Heart left ventricle (tissue), 16 donors: ENCODE data around the gene ZNF223. TPM values are rescaled to one million over a fixed set of nuclear protein-coding genes. Genes with fewer than 3 reads are reported as not detected.

Experiments used
- ATAC-seq, 4 donors: fragments of 200-7000 bp; cut with Tn5 transposase; one replicate each; pipeline ENCODE4 v1.9.1; 2020 to 2022; ENCODE audit warnings: moderate library complexity in 4 of 4, mild to moderate bottlenecking in 3 of 4, moderate number of reproducible peaks in 1 of 4
- DNase-seq, 5 donors: peaks; one replicate each; pipeline ENCODE4 v3.0.0-alpha.2; 2020
- H3K27ac ChIP-seq, 12 donors: fragments of 200-600 bp; sonication (generic) in 4 of 12; one replicate each; pipeline versions ENCODE4 v1.5.0 to v1.8.0; 2016 to 2022; ENCODE audit warnings: mild to moderate bottlenecking in 2 of 12
- H3K27me3 ChIP-seq, 9 donors: fragments of 200-600 bp; sonication (generic) in 2 of 9; one replicate each; pipeline versions ENCODE4 v1.5.1 to v1.8.0; 2016 to 2022; ENCODE audit warnings: mild to moderate bottlenecking in 3 of 9
- H3K36me3 ChIP-seq, 9 donors: fragments of 200-600 bp; sonication (generic) in 2 of 9; one replicate each; pipeline versions ENCODE4 v1.5.0 to v1.8.0; 2018 to 2022; ENCODE audit warnings: mild to moderate bottlenecking in 2 of 9
- H3K4me1 ChIP-seq, 12 donors: fragments of 200-600 bp; sonication (generic) in 4 of 12; one replicate each; pipeline versions ENCODE4 v1.5.0 to v1.8.0; 2016 to 2022; ENCODE audit warnings: mild to moderate bottlenecking in 3 of 12
- H3K4me3 ChIP-seq, 12 donors: fragments of 200-600 bp; sonication (generic) in 4 of 12; one replicate each; pipeline versions ENCODE4 v1.5.0 to v1.8.0; 2017 to 2022; ENCODE audit warnings: mild to moderate bottlenecking in 9 of 12, moderate library complexity in 4 of 12
- H3K9me3 ChIP-seq, 12 donors: fragments of 200-600 bp; sonication (generic) in 4 of 12; one replicate each; pipeline versions ENCODE4 v1.5.0 to v1.8.0; 2016 to 2022; ENCODE audit warnings: mild to moderate bottlenecking in 1 of 12
- CTCF ChIP-seq, 12 donors: fragments of 200-600 bp; sonication (generic) in 4 of 12; IDR thresholded peaks; one replicate each; pipeline versions ENCODE4 v1.5.0 to v1.8.0; 2018 to 2022; ENCODE audit warnings: antibody characterized with exemption in 12 of 12, mild to moderate bottlenecking in 5 of 12
- POLR2A ChIP-seq, 2 donors: fragments of 450-650 bp; IDR thresholded peaks; one replicate each; pipeline ENCODE4 v1.6.1; 2017; ENCODE audit warnings: antibody characterized with exemption in 2 of 2, mild to moderate bottlenecking in 2 of 2, moderate library complexity in 2 of 2
- WGBS, 4 donors: extraction: QIAGEN DNeasy Blood & Tissue Kit in 2 of 4; methylation state at CpG; one replicate each; pipeline versions ENCODE4 v1.1.5 to v1.1.7; 2013 to 2018; 5-methylcytosine and 5-hydroxymethylcytosine counted together
- intact Hi-C, 10 donors: fragments of 100-400 bp; cut with DNase I; formaldehyde crosslinking; loops; one replicate each; pipeline versions ENCODE4 v1.11.1 to v1.14.2; 2022
- polyA plus RNA-seq, 2 donors: library from polyadenylated mRNA; stranded (reverse); fragments of 200-250 nt; gene quantifications; one replicate each; pipeline ENCODE4 v1.2.3, GENCODE V29; 2013
- total RNA-seq, 9 donors: library from RNA; depleted of rRNA in 2 of 9; stranded (reverse); fragments of >200 nt in 2 of 9; fragmentation: NEBNext Ultra II Directional in 3 of 9; extraction: Animal tissue kit (Norgen Biotek cat#: 25700) in 3 of 9; gene quantifications; one replicate each; pipeline versions ENCODE4 v1.1.0 to v1.2.4, GENCODE V29; 2016 to 2023
- donor health status: ischemic (EF 13 %, LVEDD 7.1; RV severe dilation, severe dysfunction).
- donor health status: healthy with polysubstance abuse.
- donor health status: DM: no; HTN: yes; CAD: no.
- donor health status: DM: no; HTN: no; CAD: no.
- donor health status: ischemic (EF 25% LVEDD 6.9; RV normal size, moderate dysfunction).
- donor health status: ischemic (EF 25% LVEDD 5.7; RV mildly dilated, moderate dysfunction).
- donor health status: healthy.
- donor health status: DM: yes; HTN: yes; CAD: no.
- donor health status: ischemic (EF 35%, LVEDD 5.7; RV mildly dilated, moderate dysfunction).
- donor health status: nonischemic (EF 11% LVEDD 7.7; RV severe dilation, severe dysfunction).
- donor health status: DM: yes; HTN: yes; CAD: no.
- donor health status: PGD.
- donor health status: ischemic (EF 29% LVEDD 5.4; RV normal size, mild dysfunction).
- donor health status: nonischemic (EF 23%, LVEDD 6.1; RV moderate dilation, normal function).

ZNF223 gene
- total and polyA plus RNA-seq, 11 donors = 1.7 to 5.1 (median 3.2) TPM

GRCh38 chr19:44055870-44056269, 4.0 kb downstream of the ZNF223 start:
- Histone ChIP-seq H3K27me3 (peaks cover 0 to 3% (median 0%) of the 10 kb centered on the region in 9 donors), H3K4me3 (no peak overlapping the region), H3K27ac (no peak overlapping the region), H3K4me1 (peaks cover 0 to 19% (median 13%) of the 10 kb centered on the region in 12 donors), H3K36me3 (peaks cover 0 to 58% (median 46%) of the 10 kb centered on the region in 9 donors), H3K9me3 (peaks cover 0 to 17% (median 0%) of the 10 kb centered on the region in 12 donors)
- DNase-seq (no peak), ATAC-seq (no peak)
- TF ChIP-seq POLR2A (IDR thresholded peaks at IDR 0.05) (no peak), CTCF (IDR thresholded peaks at IDR 0.05) (no peak)
- 93 to 95% (median 94%) methylated on average over 5 of the region's 5 CpGs for WGBS, 4 donors
- intact Hi-C loops = loop anchor here in 1 of 10 donors (10.0 kb wide), 1 partner anchor 51 kb away; the partner anchor contains the start of gene ZNF230

- Histone ChIP-seq H3K9me3 (peaks cover 0 to 22% (median 0%) of the 10 kb centered on the region in 12 donors), H3K4me3 (no peak overlapping the region), H3K27me3 (no peaks in the 10 kb centered on the region), H3K36me3 (peaks cover 0 to 92% (median 78%) of the 10 kb centered on the region in 9 donors), H3K4me1 (no peaks in the 10 kb centered on the region), H3K27ac (no peak overlapping the region)
- intact Hi-C loops = loop anchor here in 1 of 10 donors (10.0 kb wide), 1 partner anchor 54 kb away; the partner anchor contains the start of gene ZNF230
- TF ChIP-seq CTCF (IDR thresholded peaks at IDR 0.05) = no peak
- TF ChIP-seq POLR2A (IDR thresholded peaks at IDR 0.05) = no peak
- DNase-seq (no peak), ATAC-seq (no peak)
- WGBS, 4 donors = 92 to 100% (median 94%) methylated on average over 2 of the region's 2 CpGs
These were observed 7.4 kb downstream of the ZNF223 start for GRCh38 chr19:44059229-44059628.

- intact Hi-C loops = no loop called here
- 92 to 96% (median 94%) methylated on average over 1 of the region's 1 CpG for WGBS, 4 donors
- H3K9me3 ChIP-seq = peaks cover 0 to 35% (median 14%) of the 10 kb centered on the region in 12 donors
These were observed 9.2 kb downstream of the ZNF223 start for GRCh38 chr19:44061038-44061437.

GRCh38 chr19:44066305-44066704, 14.5 kb downstream of the ZNF223 start:
- no peak overlapping the region for H3K27ac ChIP-seq
- H3K4me3 ChIP-seq = no peak overlapping the region
- 62 to 83% (median 72%) methylated on average over 3 of the region's 3 CpGs for WGBS, 4 donors
- H3K9me3 ChIP-seq = peaks cover 0 to 80% (median 33%) of the 10 kb centered on the region in 12 donors
- H3K36me3 ChIP-seq = peaks cover 0 to 72% (median 53%) of the 10 kb centered on the region in 9 donors
- DNase-seq (no peak), ATAC-seq (no peak)
- H3K4me1 ChIP-seq = peaks cover 0 to 2% (median 0%) of the 10 kb centered on the region in 12 donors
- TF ChIP-seq CTCF (IDR thresholded peaks at IDR 0.05) (no peak), POLR2A (IDR thresholded peaks at IDR 0.05) (no peak)
- intact Hi-C loops = no loop called here
- H3K27me3 ChIP-seq = no peaks in the 10 kb centered on the region

More at GRCh38 chr19:44061038-44061437, 9.2 kb downstream of the ZNF223 start:
- H3K27ac ChIP-seq = no peak overlapping the region
- ATAC-seq (no peak), DNase-seq (no peak)
- H3K36me3 ChIP-seq = peaks cover 0 to 99% (median 82%) of the 10 kb centered on the region in 9 donors
- TF ChIP-seq CTCF (IDR thresholded peaks at IDR 0.05) (no peak), POLR2A (IDR thresholded peaks at IDR 0.05) (no peak)
- no peak overlapping the region for H3K4me3 ChIP-seq
- H3K27me3 ChIP-seq = no peaks in the 10 kb centered on the region
- no peaks in the 10 kb centered on the region for H3K4me1 ChIP-seq
